SK-N-SH (cell line): ENCODE data around the gene KLB.

ENCODE experiments used
- EP300 ChIP-seq, 2 experiments: IDR thresholded peaks; 2 replicates each; pipeline versions ENCODE4 v1.4.0 to v1.6.1; 2012; ENCODE audit warnings: borderline replicate concordance in 1 of 2, low read depth in 1 of 2, low read length in 1 of 2
- EZH2phosphoT487 ChIP-seq: fragments of 200-600 bp; sonication (generic); IDR thresholded peaks from 2 replicates; pipeline ENCODE4 v1.6.1; 2017; ENCODE audit warnings: low read depth, mixed run types, mild to moderate bottlenecking, antibody characterized with exemption, moderate library complexity, borderline replicate concordance

DNA sequence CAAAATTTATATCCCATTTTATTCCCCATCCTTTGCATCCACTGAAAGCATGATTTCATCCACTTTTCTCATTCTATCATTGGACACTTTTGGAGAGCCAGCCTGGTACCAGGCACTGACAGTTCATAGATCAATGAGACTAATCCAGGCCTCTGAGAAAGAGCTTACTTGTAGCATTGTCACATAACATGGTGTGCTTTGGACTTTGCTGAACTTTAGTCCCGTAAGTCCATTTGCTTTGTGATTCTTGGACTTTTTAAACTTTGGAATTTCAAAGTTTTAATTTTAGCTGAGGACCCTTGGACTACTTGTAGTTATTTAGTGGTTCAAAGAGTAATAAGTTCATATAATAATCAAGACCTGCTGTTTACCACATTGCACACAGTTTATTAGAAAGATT, 63.7 kb downstream of the KLB start:
- no peak for TF ChIP-seq EP300 (IDR thresholded peaks at IDR 0.05; ENCODE audit: borderline replicate concordance in 1 of 2, low read depth in 1 of 2, low read length in 1 of 2)
- TF ChIP-seq EZH2phosphoT487 = no peak
